H9 (cell line): Measurements from ENCODE around the gene HEXIM1. TPM values are rescaled to one million over a fixed set of nuclear protein-coding genes. Genes with fewer than 3 reads are reported as not detected.

Experiments used
- DNase-seq: peaks from one replicate; pipeline ENCODE4 v3.0.0-alpha.2; 2017
- H2AFZ ChIP-seq: one replicate; pipeline ENCODE4 v1.6.1; 2013; ENCODE audit warnings: mild to moderate bottlenecking, low read length, control low read depth, moderate library complexity
- H2AK5ac ChIP-seq: 2 replicates; pipeline ENCODE4 v1.6.1; 2013; ENCODE audit warnings: low read length, control low read depth, mixed read lengths; ENCODE audit not compliant: insufficient read length
- H2BK120ac ChIP-seq: one replicate; pipeline ENCODE4 v1.6.1; 2013; ENCODE audit warnings: low read depth, mild to moderate bottlenecking, low read length, control low read depth, inconsistent platforms; ENCODE audit not compliant: poor library complexity, severe bottlenecking
- H2BK12ac ChIP-seq: 2 replicates; pipeline ENCODE4 v1.6.1; 2013; ENCODE audit warnings: low read length, control low read depth, mixed read lengths, low read depth; ENCODE audit not compliant: insufficient read length
- H2BK15ac ChIP-seq: 2 replicates; pipeline ENCODE4 v1.6.1; 2013; ENCODE audit warnings: low read depth, low read length, control low read depth
- H2BK20ac ChIP-seq: one replicate; pipeline ENCODE4 v1.6.1; 2013; ENCODE audit warnings: low read depth, mild to moderate bottlenecking, low read length, control low read depth, inconsistent platforms; ENCODE audit not compliant: poor library complexity, severe bottlenecking
- H2BK5ac ChIP-seq: 2 replicates; pipeline ENCODE4 v1.6.1; 2013; ENCODE audit warnings: low read length, control low read depth, mixed read lengths; ENCODE audit not compliant: insufficient read length
- H3K14ac ChIP-seq: 2 replicates; pipeline ENCODE4 v1.6.1; 2013; ENCODE audit warnings: low read length, control low read depth; ENCODE audit not compliant: insufficient read depth
- H3K18ac ChIP-seq: 2 replicates; pipeline ENCODE4 v1.6.1; 2013; ENCODE audit warnings: low read depth, mild to moderate bottlenecking, mixed read lengths, low read length, control low read depth; ENCODE audit not compliant: insufficient read length
- H3K23ac ChIP-seq: 2 replicates; pipeline ENCODE4 v1.6.1; 2013; ENCODE audit warnings: low read length, control low read depth, mixed read lengths, low read depth; ENCODE audit not compliant: insufficient read length
- H3K23me2 ChIP-seq: 2 replicates; pipeline ENCODE4 v1.6.1; 2013; ENCODE audit warnings: low read depth, mild to moderate bottlenecking, mixed read lengths, low read length, control low read depth; ENCODE audit not compliant: insufficient read length, poor library complexity, severe bottlenecking
- H3K27ac ChIP-seq: 2 replicates; pipeline ENCODE4 v1.5.1; 2013; ENCODE audit warnings: low read length, control low read depth, mixed read lengths, low read depth; ENCODE audit not compliant: insufficient read length
- H3K27me3 ChIP-seq: 2 replicates; pipeline ENCODE4 v1.6.1; 2013; ENCODE audit warnings: low read length, control low read depth, inconsistent platforms; ENCODE audit not compliant: insufficient read depth
- H3K4ac ChIP-seq: 2 replicates; pipeline ENCODE4 v1.6.1; 2013; ENCODE audit warnings: low read depth, mild to moderate bottlenecking, control low read depth, inconsistent platforms, low read length, moderate library complexity
- H3K4me1 ChIP-seq: 2 replicates; pipeline ENCODE4 v1.6.1; 2013; ENCODE audit warnings: low read length, control low read depth, inconsistent platforms; ENCODE audit not compliant: insufficient read depth
- H3K4me2 ChIP-seq: 2 replicates; pipeline ENCODE4 v1.6.1; 2013; ENCODE audit warnings: low read length, control low read depth, mixed read lengths; ENCODE audit not compliant: insufficient read length, insufficient read depth
- H3K56ac ChIP-seq: 2 replicates; pipeline ENCODE4 v1.6.1; 2013; ENCODE audit warnings: low read depth, mild to moderate bottlenecking, mixed read lengths, low read length, control low read depth; ENCODE audit not compliant: insufficient read length
- H3K79me1 ChIP-seq: 2 replicates; pipeline ENCODE4 v1.6.1; 2013; ENCODE audit warnings: low read depth, mild to moderate bottlenecking, moderate library complexity, low read length, control low read depth, inconsistent platforms; ENCODE audit not compliant: insufficient read depth, poor library complexity, severe bottlenecking
- H3K79me2 ChIP-seq: 2 replicates; pipeline ENCODE4 v1.6.1; 2013; ENCODE audit warnings: low read length, control low read depth, inconsistent platforms; ENCODE audit not compliant: insufficient read depth
- H3K9ac ChIP-seq: 2 replicates; pipeline ENCODE4 v1.6.1; 2013; ENCODE audit warnings: low read length, control low read depth, mixed read lengths; ENCODE audit not compliant: insufficient read length; ENCODE audit errors: extremely low read depth
- H3K9me3 ChIP-seq: one replicate; pipeline ENCODE4 v1.6.1; 2013; ENCODE audit warnings: low read depth, low read length, inconsistent platforms; ENCODE audit not compliant: control insufficient read depth
- H3T11ph ChIP-seq: one replicate; pipeline ENCODE4 v1.6.1; 2013; ENCODE audit warnings: mild to moderate bottlenecking, low read length, control low read depth, inconsistent platforms
- H4K20me1 ChIP-seq: one replicate; pipeline ENCODE4 v1.6.1; 2013; ENCODE audit not compliant: control insufficient read depth, insufficient read length, insufficient read depth
- H4K5ac ChIP-seq: 2 replicates; pipeline ENCODE4 v1.6.1; 2013; ENCODE audit warnings: low read depth, mild to moderate bottlenecking, mixed read lengths, low read length, control low read depth; ENCODE audit not compliant: insufficient read length
- H4K8ac ChIP-seq: replicated peaks from 2 replicates; pipeline ENCODE4 v1.6.1; 2013; ENCODE audit warnings: low read length, control low read depth, mixed read lengths, low read depth; ENCODE audit not compliant: insufficient read length
- H4K91ac ChIP-seq: 2 replicates; pipeline ENCODE4 v1.6.1; 2013; ENCODE audit warnings: low read depth, mild to moderate bottlenecking, moderate library complexity, mixed read lengths, low read length, control low read depth; ENCODE audit not compliant: insufficient read length
- H3K27ac Mint-ChIP-seq, 3 experiments: 2 replicates in 2 of 3; 3 replicates in 1 of 3; pipeline ENCODE4 v1.8.0; 2020 to 2021; ENCODE audit warnings: mixed read lengths in 3 of 3, mild to moderate bottlenecking in 1 of 3, moderate library complexity in 1 of 3
- H3K27me3 Mint-ChIP-seq: 2 replicates; pipeline ENCODE4 v1.8.0; 2021; ENCODE audit warnings: low read depth, mild to moderate bottlenecking, moderate library complexity, mixed read lengths
- H3K36me3 Mint-ChIP-seq, 3 experiments: 2 replicates in 2 of 3; 3 replicates in 1 of 3; pipeline ENCODE4 v1.8.0; 2020 to 2021; ENCODE audit warnings: low read depth in 3 of 3, mixed read lengths in 3 of 3; ENCODE audit not compliant: insufficient read depth in 1 of 3
- H3K4me1 Mint-ChIP-seq, 2 experiments: 2 replicates each; pipeline ENCODE4 v1.8.0; 2020; ENCODE audit warnings: mixed read lengths in 2 of 2
- H3K4me3 Mint-ChIP-seq, 2 experiments: 2 replicates in 1 of 2; 3 replicates in 1 of 2; pipeline ENCODE4 v1.8.0; 2020 to 2021; ENCODE audit warnings: mild to moderate bottlenecking in 2 of 2, mixed read lengths in 2 of 2, moderate library complexity in 1 of 2
- H3K9me3 Mint-ChIP-seq, 2 experiments: 2 replicates in 1 of 2; 3 replicates in 1 of 2; pipeline ENCODE4 v1.8.0; 2020; ENCODE audit warnings: mild to moderate bottlenecking in 2 of 2, mixed read lengths in 2 of 2, moderate library complexity in 1 of 2
- CTCF ChIP-seq: fragments of 200-600 bp; sonication (generic); conservative IDR thresholded peaks from 3 replicates; pipeline ENCODE4 v1.8.0; 2021; ENCODE audit warnings: antibody characterized with exemption, mild to moderate bottlenecking
- WGBS: extraction: QIAGEN DNeasy Blood & Tissue Kit; methylation state at CpG from one replicate; pipeline ENCODE4 v1.1.7; 2013; ENCODE audit warnings: missing lambda C conversion rate, low lambda C conversion rate, mixed read lengths; ENCODE audit not compliant: insufficient read length; ENCODE audit errors: extremely low coverage; 5-methylcytosine and 5-hydroxymethylcytosine counted together
- total RNA-seq: library from RNA; stranded (reverse); gene quantifications from 2 replicates; pipeline ENCODE4 v1.2.1, GENCODE V29; 2021

The HEXIM1 gene
- total RNA-seq, 1 experiment from 2014 or later = 32.4 TPM

- no CpG with 5 or more reads among the region's 40 CpGs for WGBS
- Histone ChIP-seq H3K4ac (no peak within 1 kb of the TSS), H3K4me2 (peak within 1 kb of the TSS; percentile 67), H3K27me3 (no peaks in the 10 kb centered on the region), H2BK20ac (no peak within 1 kb of the TSS), H3K79me2 (no peaks in the 10 kb centered on the region), H4K8ac (no peak within 1 kb of the TSS), H2BK12ac (no peak within 1 kb of the TSS), H3K9me3 (no peaks in the 10 kb centered on the region), H4K5ac (no peak within 1 kb of the TSS), H3K23me2 (peaks cover 14% of the 10 kb centered on the region), H4K20me1 (no peaks in the 10 kb centered on the region), H3K23ac (no peak within 1 kb of the TSS), H2AFZ (no peak within 1 kb of the TSS), H3K27ac (no peak within 1 kb of the TSS), H2BK5ac (no peak within 1 kb of the TSS), H2BK15ac (no peak within 1 kb of the TSS), H2AK5ac (no peak within 1 kb of the TSS), H3K4me1 (no peaks in the 10 kb centered on the region), H2BK120ac (no peak within 1 kb of the TSS), H3K56ac (no peak within 1 kb of the TSS), H3K9ac (no peak within 1 kb of the TSS), H3K18ac (no peak within 1 kb of the TSS), H3K79me1 (no peaks in the 10 kb centered on the region), H3K14ac (no peak within 1 kb of the TSS), H3T11ph (no peak within 1 kb of the TSS), H4K91ac (no peak within 1 kb of the TSS)
- H3K27me3 Mint-ChIP-seq = peaks cover 1% of the 10 kb centered on the region; the same call in 1 of the 2 replicates
- peak; percentile 99 for DNase-seq
- peaks cover 0 to 2% (median 0%) of the 10 kb centered on the region in 3 experiments; a peak in 1 of 7 replicates for H3K36me3 Mint-ChIP-seq
- H3K9me3 Mint-ChIP-seq = peaks cover 3 to 5% of the 10 kb centered on the region in 2 experiments; a peak in 4 of 5 replicates
- peak; percentile 100; the same call in 2 of the 3 replicates for TF ChIP-seq CTCF
- H3K27ac Mint-ChIP-seq = no peak within 1 kb of the TSS
- H3K4me1 Mint-ChIP-seq = peaks cover 19 to 29% of the 10 kb centered on the region in 2 experiments
- H3K4me3 Mint-ChIP-seq = peak within 1 kb of the TSS; percentile 70 to 76
Measured at GRCh38 chr17:45135192-45135977, 12.9 kb upstream of the HEXIM1 start, which contains the start of gene ACBD4. Gene ACBD4 (plus strand): TSS chr17:45135687. CDS start chr17:45136145, 458 bp downstream.
